ENCODE data around the gene PDF. TPM values are rescaled to one million over a fixed set of nuclear protein-coding genes. Genes with fewer than 3 reads are reported as not detected.
"Not testable (repeated sequence)": the region's sequence is repeated elsewhere in the genome, so short reads cannot be mapped to it uniquely, and the experiment has no call there.

Gene PDF, protein sequence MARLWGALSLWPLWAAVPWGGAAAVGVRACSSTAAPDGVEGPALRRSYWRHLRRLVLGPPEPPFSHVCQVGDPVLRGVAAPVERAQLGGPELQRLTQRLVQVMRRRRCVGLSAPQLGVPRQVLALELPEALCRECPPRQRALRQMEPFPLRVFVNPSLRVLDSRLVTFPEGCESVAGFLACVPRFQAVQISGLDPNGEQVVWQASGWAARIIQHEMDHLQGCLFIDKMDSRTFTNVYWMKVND
- 10 to 100 TPM; 33.0 to 36.4 TPM for total RNA-seq

DNA sequence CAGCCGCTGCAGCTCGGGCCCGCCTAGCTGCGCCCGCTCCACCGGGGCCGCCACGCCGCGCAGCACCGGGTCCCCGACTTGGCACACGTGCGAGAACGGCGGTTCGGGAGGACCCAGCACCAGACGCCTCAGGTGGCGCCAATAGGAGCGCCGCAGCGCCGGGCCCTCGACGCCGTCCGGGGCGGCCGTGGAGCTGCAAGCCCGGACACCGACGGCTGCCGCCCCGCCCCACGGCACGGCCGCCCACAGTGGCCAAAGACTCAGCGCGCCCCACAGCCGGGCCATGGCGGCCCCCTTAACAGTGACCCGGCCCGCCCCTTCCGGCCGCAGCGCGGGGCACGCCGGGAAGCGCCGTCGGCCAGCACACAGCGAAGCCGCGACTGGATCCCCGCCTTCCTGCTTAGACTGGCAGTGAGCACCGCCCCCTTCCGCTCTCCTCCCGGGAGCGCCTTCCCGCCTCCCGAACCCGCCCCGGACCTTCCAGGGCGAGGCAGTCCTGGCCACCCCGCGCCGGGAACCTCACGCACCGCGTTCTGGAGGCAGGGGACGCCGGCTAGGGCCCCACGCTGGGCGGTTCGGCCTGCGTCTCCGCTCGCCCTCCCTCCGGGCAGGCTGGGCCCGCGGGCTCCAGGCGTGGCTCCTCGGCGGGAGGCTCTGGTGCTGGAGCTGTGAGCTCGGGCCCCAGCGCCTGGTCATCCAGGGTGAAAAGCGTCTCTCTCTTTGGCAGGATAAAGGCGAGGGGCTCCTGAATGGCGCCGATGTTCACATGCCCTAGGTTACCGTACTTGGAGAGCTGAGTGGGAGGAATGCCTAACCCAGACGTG lies at the start of gene PDF:
Gene PDF (minus strand): TSS at position 303 of the 824 bp plus-strand sequence. CDS start 18 bp downstream, at position 285.
- H3K36me3 Mint-ChIP-seq: peaks cover 38% of the 10 kb centered on the region
- H3K4me1 Mint-ChIP-seq: peaks cover 36% of the 10 kb centered on the region
- H3K27ac Mint-ChIP-seq: peak within 1 kb of the TSS; percentile 88
- no peaks in the 10 kb centered on the region for H3K9me3 Mint-ChIP-seq
- H3K27me3 Mint-ChIP-seq: no peaks in the 10 kb centered on the region
- DNase-seq: peak; percentile 91
- peak within 1 kb of the TSS; percentile 88 for H3K4me3 Mint-ChIP-seq

DNA sequence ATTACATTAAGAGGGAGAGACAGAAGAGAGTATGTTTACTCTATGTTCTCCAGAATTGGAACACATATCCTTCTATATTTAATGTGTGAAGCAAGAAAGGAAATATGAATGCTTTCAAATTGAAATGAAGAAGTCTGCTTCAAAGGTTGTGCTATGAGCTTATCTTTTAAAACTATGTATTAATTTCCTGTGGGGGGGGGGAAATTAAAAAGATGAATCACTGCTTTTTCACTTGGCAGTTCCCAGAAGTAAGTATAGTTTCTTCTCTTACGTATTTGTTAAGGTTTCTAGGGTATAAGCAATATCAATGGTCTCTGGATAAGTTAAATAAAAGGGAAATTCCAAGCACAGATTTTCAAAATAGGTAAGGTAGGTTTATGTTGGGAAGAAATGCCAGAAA lies 48.4 kb upstream of the PDF start:
- H3K4me1 Mint-ChIP-seq: peaks cover 34% of the 10 kb centered on the region
- H3K9me3 Mint-ChIP-seq: no peaks in the 10 kb centered on the region
- H3K4me3 Mint-ChIP-seq: no peak overlapping the region
- H3K36me3 Mint-ChIP-seq: peaks cover 43% of the 10 kb centered on the region
- peak overlapping the region; percentile 85 for H3K27ac Mint-ChIP-seq
- no peaks in the 10 kb centered on the region for H3K27me3 Mint-ChIP-seq
- DNase-seq: no peak

DNA sequence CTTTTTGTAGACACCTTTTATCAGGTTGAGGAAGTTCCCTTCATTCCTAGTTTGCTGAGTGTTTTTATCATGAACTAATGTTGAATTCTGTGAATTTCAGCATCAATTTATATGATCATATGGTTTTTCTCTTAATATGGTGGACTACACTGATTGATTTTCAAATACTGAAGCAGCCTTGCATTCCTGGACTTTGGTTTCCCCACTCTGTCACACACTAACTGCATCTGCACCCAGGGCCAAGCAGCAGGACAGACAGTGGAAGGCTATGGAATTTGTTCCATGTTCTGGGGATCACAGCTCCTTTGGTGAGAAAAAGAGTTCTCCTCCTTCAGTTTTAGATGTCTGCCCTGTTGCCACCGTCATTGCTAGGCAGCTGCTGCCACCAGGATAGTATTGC lies 47.6 kb upstream of the PDF start:
- Mint-ChIP-seq H3K9me3 (no peaks in the 10 kb centered on the region), H3K36me3 (peaks cover 38% of the 10 kb centered on the region), H3K4me1 (peaks cover 32% of the 10 kb centered on the region), H3K4me3 (no peak overlapping the region), H3K27ac (peak overlapping the region; percentile 85), H3K27me3 (no peaks in the 10 kb centered on the region)
- no peak for DNase-seq

DNA sequence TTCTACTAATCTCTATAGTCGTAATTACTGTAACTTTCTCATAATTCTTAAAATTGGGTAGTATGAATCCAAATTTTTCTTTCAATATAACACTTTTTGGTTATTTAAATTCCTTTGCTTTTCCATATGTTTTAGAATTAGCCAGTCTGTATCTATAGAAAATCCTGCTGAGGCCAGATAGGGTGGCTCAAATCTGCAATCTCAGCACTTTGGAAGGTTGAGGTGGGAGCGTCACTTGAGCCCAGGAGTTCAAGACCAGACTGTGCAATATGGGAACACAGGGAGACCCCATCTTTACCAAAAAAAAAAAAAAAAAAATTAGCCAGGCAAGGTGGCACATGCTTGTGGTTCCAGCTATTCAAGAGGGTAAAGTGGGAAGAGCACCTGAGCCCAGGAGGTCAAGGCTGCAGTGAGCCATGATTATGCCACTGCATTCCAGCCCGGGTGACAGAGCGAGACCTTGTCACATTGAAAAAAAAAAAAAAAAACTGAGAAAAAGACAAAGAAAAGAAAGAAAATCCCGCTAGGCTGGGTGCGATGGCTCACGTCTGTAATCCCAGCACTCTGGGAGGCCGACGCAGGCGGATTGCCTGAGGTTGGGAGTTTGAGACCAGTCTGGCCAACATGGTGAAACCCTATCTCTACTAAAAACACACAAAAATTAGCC lies 46.1 kb upstream of the PDF start:
- H3K27me3 Mint-ChIP-seq: no peaks in the 10 kb centered on the region
- no peaks in the 10 kb centered on the region for H3K9me3 Mint-ChIP-seq
- peaks cover 22% of the 10 kb centered on the region for H3K4me1 Mint-ChIP-seq
- H3K27ac Mint-ChIP-seq: no peak overlapping the region
- H3K36me3 Mint-ChIP-seq: peaks cover 28% of the 10 kb centered on the region
- DNase-seq: no peak
- no peak overlapping the region for H3K4me3 Mint-ChIP-seq

DNA sequence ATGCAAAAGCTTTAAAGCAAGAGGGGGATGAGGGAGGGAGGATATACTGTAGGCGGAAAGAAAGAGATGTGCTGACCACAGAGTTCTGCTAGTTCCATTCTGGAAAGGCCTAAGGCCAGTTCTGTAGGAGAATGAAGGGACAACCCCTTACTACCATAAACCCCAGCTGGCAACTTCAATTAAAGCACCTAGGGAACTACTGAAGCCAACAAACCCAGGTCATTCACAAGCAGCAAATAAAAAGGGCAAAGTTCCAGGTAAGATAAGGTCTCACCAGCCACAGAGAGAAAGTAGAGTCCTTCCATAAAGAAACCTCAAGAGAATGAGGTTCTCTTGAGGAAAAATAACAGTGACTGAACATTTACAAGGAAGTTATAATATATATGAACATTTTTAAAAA lies 42.6 kb upstream of the PDF start:
- Mint-ChIP-seq H3K27me3 (no peaks in the 10 kb centered on the region), H3K9me3 (no peaks in the 10 kb centered on the region), H3K4me3 (no peak overlapping the region), H3K4me1 (peaks cover 5% of the 10 kb centered on the region), H3K27ac (no peak overlapping the region), H3K36me3 (peaks cover 22% of the 10 kb centered on the region)
- no peak for DNase-seq

DNA sequence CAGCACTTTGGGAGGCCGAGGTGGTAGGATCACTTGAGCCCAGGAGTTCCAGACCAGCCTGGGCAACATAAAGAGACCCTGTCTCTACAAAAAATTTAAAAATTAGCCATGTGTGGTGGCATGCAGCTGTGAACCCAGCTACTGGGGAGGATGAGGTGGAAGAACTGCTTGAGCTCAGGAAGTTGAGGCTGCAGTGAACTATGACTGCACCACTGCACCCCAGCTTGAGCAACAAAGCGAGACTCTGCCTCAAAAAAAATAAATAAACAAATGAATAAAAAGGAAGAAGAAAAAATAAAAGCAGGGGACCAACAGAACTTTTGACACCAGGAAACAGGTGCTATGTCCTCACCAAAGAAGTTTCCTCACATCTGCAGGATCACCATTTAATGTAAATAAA lies 41.2 kb upstream of the PDF start:
- DNase-seq: no peak
- Mint-ChIP-seq H3K36me3 (peaks cover 19% of the 10 kb centered on the region), H3K27ac (no peak overlapping the region), H3K4me3 (no peak overlapping the region), H3K27me3 (no peaks in the 10 kb centered on the region), H3K9me3 (no peaks in the 10 kb centered on the region), H3K4me1 (peaks cover 9% of the 10 kb centered on the region)

DNA sequence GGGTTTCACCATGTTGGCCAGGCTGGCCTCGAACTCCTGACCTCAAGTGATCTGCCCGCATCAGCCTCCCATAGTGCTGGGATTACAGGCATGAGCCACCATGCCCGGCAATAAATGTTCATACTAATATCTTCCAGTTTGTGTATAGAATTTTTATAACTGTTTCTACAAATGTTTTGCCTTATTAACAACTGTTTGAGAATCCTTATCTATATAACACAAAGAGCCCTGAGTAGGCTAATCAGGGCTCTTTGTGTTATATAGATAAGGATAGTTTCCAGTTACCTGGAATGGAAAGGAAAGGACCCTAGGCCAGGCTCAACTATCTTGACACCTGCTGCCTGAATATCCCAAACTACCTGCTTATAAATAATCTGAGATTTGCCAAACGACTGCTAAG lies 38.5 kb upstream of the PDF start:
- H3K4me1 Mint-ChIP-seq: peaks cover 12% of the 10 kb centered on the region
- no peaks in the 10 kb centered on the region for H3K9me3 Mint-ChIP-seq
- no peaks in the 10 kb centered on the region for H3K27me3 Mint-ChIP-seq
- DNase-seq: no peak
- peaks cover 21% of the 10 kb centered on the region for H3K36me3 Mint-ChIP-seq
- H3K27ac Mint-ChIP-seq: no peak overlapping the region
- H3K4me3 Mint-ChIP-seq: no peak overlapping the region

DNA sequence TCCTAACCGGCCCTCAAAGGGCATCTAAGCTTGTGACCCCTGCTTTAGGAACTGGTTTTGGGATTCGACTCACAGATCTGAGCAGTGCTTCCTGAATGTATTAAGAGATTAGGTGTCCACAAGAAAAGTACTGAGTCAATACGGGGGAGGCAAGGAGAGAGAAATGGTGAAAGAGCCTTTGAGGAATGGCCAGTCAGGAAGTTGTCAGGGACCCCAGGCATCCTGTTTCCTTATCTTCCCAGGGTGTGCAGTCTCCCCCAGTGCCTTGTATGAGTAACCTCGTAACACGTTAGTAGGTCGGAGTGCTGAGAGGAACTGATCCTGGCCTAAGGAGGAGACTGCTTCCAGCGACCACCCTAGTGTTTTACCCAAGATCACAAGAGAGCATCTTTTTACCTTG lies 37.6 kb upstream of the PDF start:
- no peak overlapping the region for H3K27ac Mint-ChIP-seq
- H3K9me3 Mint-ChIP-seq: no peaks in the 10 kb centered on the region
- peaks cover 11% of the 10 kb centered on the region for H3K4me1 Mint-ChIP-seq
- no peak overlapping the region for H3K4me3 Mint-ChIP-seq
- no peak for DNase-seq
- peaks cover 23% of the 10 kb centered on the region for H3K36me3 Mint-ChIP-seq
- H3K27me3 Mint-ChIP-seq: no peaks in the 10 kb centered on the region

DNA sequence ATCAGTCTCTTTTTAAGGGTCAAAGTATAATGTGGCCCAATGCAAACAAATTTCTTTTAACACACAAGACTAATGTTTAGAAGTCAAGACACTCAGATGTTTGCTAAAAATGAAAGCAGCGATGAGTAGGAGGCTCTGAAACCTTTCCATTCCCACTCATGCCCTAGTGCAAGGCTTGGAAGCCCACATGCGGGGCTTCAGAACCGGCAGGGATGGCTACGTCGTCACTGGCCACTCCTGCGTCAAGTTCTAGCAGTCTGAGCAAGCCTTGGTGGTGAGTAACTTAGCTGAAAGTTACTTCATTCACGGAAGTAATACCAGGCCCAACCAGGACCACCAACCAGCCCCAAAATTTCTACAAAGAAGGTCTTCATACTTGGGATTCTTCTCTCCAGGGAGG lies 36.0 kb upstream of the PDF start:
- no peak overlapping the region for H3K27ac Mint-ChIP-seq
- H3K27me3 Mint-ChIP-seq: no peaks in the 10 kb centered on the region
- DNase-seq: no peak
- no peaks in the 10 kb centered on the region for H3K9me3 Mint-ChIP-seq
- peaks cover 11% of the 10 kb centered on the region for H3K4me1 Mint-ChIP-seq
- peaks cover 20% of the 10 kb centered on the region for H3K36me3 Mint-ChIP-seq
- H3K4me3 Mint-ChIP-seq: no peak overlapping the region

DNA sequence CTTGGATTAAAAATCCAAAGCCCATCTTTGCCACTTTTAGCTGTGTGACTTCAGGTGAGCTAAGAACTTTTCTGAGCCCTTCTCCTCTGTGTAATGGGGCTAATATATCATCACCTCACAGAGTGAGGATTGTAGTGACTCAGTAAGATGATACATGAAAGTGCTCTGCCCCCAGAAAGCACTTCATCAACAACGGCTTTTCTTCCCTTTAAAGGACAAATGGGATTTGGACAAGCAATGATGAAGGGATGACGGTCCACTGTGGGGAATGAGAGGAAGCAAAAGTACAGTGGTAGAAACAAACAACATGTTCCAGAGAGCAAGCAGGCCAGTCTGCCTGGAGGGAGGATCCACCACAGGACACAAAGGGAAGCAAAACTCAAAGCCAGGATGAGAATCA lies 35.5 kb upstream of the PDF start:
- Mint-ChIP-seq H3K27me3 (no peaks in the 10 kb centered on the region), H3K36me3 (peaks cover 18% of the 10 kb centered on the region), H3K4me1 (peaks cover 11% of the 10 kb centered on the region), H3K9me3 (no peaks in the 10 kb centered on the region), H3K4me3 (no peak overlapping the region), H3K27ac (no peak overlapping the region)
- no peak for DNase-seq

DNA sequence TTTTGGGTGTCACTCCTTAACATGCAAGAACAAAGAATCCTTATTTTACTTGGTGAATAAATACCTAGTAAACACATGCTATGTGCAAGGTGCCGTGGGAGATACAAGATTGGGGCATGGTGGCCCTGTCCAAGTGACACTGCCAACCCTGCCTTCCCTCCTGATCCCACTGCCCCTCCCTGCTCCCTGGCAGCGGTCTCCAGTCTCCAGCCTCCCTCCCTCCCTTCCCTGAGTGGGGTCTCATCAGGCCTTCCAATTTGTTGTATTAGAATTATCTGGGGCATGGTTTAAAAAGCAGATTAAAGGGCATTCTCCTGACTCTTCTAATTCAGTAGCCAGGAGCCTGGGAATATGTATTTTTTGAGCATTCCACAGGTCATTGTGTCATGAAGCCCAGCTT lies 33.7 kb upstream of the PDF start:
- Mint-ChIP-seq H3K4me3 (no peak overlapping the region), H3K27me3 (no peaks in the 10 kb centered on the region), H3K36me3 (peaks cover 9% of the 10 kb centered on the region), H3K27ac (no peak overlapping the region), H3K9me3 (no peaks in the 10 kb centered on the region), H3K4me1 (peaks cover 11% of the 10 kb centered on the region)
- no peak for DNase-seq

DNA sequence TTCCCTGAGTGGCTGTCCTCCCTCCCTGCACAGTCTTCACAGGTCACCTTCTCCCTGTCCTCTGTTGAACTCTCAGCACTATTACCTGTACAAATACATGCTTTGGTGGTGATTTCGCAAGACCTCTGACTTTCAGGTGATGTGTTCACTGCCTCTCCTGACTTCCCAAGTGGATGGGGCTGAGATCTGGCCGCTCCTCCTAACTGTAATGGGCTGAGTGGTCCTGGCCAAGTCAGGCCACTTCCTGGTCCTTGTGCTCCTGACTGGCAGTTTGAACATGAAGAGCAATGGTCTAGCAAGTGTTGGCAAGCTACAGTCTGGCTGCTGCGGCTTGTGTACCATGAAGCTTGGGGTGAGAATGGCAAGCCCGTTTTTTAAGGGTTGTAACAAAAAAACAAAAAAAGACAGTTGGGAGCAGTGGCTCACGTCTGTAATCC lies 32.9 kb upstream of the PDF start:
- no peaks in the 10 kb centered on the region for H3K27me3 Mint-ChIP-seq
- H3K4me3 Mint-ChIP-seq: no peak overlapping the region
- H3K27ac Mint-ChIP-seq: no peak overlapping the region
- peaks cover 11% of the 10 kb centered on the region for H3K4me1 Mint-ChIP-seq
- DNase-seq: no peak
- no peaks in the 10 kb centered on the region for H3K9me3 Mint-ChIP-seq
- peaks cover 9% of the 10 kb centered on the region for H3K36me3 Mint-ChIP-seq

DNA sequence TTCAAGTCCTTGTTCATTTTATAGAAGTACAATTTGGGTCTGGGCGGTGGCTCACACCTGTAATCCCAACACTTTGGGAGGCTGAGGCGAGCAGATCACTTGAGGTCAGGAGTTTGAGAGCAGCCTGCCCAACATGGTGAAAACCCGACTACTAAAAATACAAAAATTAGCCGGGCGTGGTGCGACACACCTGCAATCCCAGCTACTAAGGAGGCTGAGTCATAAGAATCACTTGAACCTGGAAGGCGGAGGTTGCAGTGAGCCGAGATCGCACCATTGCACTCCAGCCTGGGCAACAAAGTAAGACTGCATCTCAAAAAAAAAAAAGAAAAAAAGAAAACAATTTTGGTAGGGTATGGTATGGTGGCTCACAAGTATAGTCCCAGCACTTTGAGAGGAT lies 29.7 kb upstream of the PDF start:
- H3K27ac Mint-ChIP-seq, DNase-seq, H3K4me1 Mint-ChIP-seq, H3K27me3 Mint-ChIP-seq, H3K36me3 Mint-ChIP-seq, H3K4me3 Mint-ChIP-seq, H3K9me3 Mint-ChIP-seq: not testable (repeated sequence)

DNA sequence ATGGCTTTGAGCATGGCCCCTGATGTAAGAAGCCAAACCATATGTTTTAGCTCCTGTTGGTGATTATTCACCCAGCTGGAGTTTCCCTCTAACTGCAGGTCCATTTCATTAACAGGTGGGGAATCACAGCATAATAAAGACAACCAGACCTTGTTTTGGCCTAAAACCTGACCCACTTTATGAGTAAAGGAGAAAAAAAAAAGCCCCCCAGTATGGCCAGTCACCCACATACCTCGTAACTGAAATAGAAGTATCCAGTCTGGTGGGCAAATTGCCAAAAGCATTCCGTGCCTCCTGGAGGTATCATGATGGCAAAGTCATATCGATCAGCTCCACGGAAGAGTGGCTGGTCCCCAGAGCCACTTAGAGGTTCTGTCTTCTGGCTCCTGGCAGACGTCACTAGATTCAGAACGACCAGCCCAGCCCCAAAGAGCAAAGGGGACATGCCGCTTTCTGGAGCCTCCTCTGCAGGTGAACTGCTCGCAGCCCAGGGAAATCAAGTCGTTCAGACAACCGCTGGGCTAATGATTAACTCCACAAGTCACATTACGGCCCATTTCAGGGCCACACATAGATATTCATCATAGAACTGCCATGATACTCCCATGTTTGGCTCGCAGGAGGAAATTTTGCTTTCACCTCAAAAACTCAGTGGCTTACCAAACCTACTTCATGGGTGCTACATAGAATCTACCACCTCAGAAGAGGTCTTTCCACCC lies 21.1 kb upstream of the PDF start, which contains the start of gene TMED6:
Gene TMED6 (minus strand): TSS at position 478 of the 719 bp plus-strand sequence. CDS start 33 bp downstream, at position 445.
- no peaks in the 10 kb centered on the region for H3K4me1 Mint-ChIP-seq
- no peaks in the 10 kb centered on the region for H3K9me3 Mint-ChIP-seq
- no peak within 1 kb of the TSS for H3K4me3 Mint-ChIP-seq
- H3K36me3 Mint-ChIP-seq: peaks cover 18% of the 10 kb centered on the region
- H3K27ac Mint-ChIP-seq: no peak within 1 kb of the TSS
- no peak for DNase-seq
- H3K27me3 Mint-ChIP-seq: no peaks in the 10 kb centered on the region
